ENCODE measurements around the gene PSTK. TPM values are rescaled to one million over a fixed set of nuclear protein-coding genes. Genes with fewer than 3 reads are reported as not detected.
A peak's percentile ranks its signal among the peaks of the same experiment; 100 is the strongest.

PSTK gene
- total and polyA plus RNA-seq, 9 of the 15 experiments (the other 6 are each of a cell fraction or from before 2014, with no cell fraction given): 13.2 to 49.7 (median 18.9) TPM

DNA sequence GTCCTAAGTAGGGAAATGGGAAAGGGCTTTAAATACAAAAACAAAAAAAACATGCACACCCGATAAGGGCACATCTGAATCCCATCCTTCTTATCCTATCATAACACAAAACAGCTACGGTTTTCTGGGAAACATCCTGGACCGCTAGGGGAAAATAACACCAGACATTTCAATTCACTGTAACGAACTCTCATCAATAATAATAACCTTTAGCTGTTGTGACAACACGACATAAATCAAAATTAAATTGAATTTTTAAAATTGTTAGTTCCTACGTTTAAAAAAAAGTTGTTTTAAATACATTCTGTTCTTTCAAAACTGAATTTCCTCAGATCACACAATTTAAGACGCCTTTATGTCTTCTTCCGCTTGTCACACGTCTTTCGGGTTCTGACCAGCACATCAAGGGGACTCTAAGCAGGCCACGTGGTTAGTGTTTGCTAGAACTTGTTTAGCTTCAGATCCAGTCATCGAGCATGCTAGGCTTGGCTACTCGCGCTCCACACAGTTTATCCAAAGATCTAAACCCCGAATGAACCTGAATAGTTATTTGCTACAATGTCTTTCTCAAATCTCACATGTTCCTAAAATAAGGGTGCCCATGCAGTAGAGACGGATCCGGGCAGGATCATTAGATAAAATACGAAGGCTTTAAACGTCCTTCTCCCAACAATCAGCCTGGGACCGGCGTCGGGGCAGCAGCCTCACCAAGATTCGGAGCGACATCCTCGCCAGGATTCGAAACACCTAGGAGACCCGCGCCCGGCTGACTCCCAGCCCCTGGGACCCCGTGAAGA lies 27.6 kb downstream of the PSTK start:
- FAIRE-seq (peak; percentile 79), DNase-seq (ENCODE audit: extremely low read depth in 1 of 4, low spot score in 3 of 4) (peak; percentile 10 to 71 (median 28)), ATAC-seq (peak; percentile 72)
- Histone ChIP-seq H2AFZ (ENCODE audit: low read depth, low read length) (peak overlapping the region; percentile 80), H3K79me2 (ENCODE audit: control insufficient read depth, insufficient read depth, low read length) (peaks cover 70% of the 10 kb centered on the region), H3K4me2 (ENCODE audit: insufficient read depth, low read length) (peak overlapping the region; percentile 83), H3K27me3 (ENCODE audit: control insufficient read depth in 2 of 2, insufficient read depth in 2 of 2, low read length in 2 of 2) (no peaks in the 10 kb centered on the region), H3K36me3 (ENCODE audit: control insufficient read depth, insufficient read depth, low read length) (peaks cover 13% of the 10 kb centered on the region; the same call in 2 of the 3 replicates), H3K9ac (ENCODE audit: insufficient read depth in 1 of 2, low read depth in 2 of 2, low read length in 2 of 2) (peak overlapping the region; percentile 91 to 97), H3K4me1 (replicated peaks in 1 of 2; ENCODE audit: control insufficient read depth in 2 of 2, insufficient read depth in 2 of 2, low read length in 2 of 2) (peaks cover 11 to 16% of the 10 kb centered on the region in 2 experiments; a peak in 4 of 5 replicates), H3K27ac (ENCODE audit: extremely low read depth, low read depth, low read length) (peak overlapping the region; percentile 92), H3K9me1 (ENCODE audit: control insufficient read depth, insufficient read depth, low read length) (no peaks in the 10 kb centered on the region), H4K20me1 (replicated peaks; ENCODE audit: control insufficient read depth, insufficient read depth, low read length) (no peaks in the 10 kb centered on the region), H3K9me3 (replicated peaks; ENCODE audit: control insufficient read depth, insufficient read depth, low read depth, low read length) (no peaks in the 10 kb centered on the region), H3K4me3 (peak overlapping the region; percentile 98)
- BruUV-seq (replicated peaks): TSS peak; percentile 35
- POLR2A ChIA-PET: interaction anchor here (1.0 to 1.8 kb wide), 3 partner anchors 9 to 77 kb away, joined by 4 to 9 read pairs (median 5); no protein-coding TSS in a partner anchor
- in situ Hi-C loops (cut with MboI): no loop called here
- intact Hi-C loops (cut with micrococcal nuclease): no loop called here
- CTCF ChIA-PET (ENCODE audit: low intra/inter-chr PET ratio): no interaction called here
- WGBS (ENCODE audit: insufficient coverage, low coverage, missing lambda C conversion rate): 2% methylated on average over 27 of the region's 30 CpGs
- TF ChIP-seq FOXK2 (conservative IDR thresholded peaks at IDR 0.05 in 1 of 2, IDR thresholded peaks at IDR 0.05 in 1 of 2; ENCODE audit: low read depth in 2 of 2) (peak; percentile 50 to 63; a peak in 2 of 4 replicates), DACH1 (IDR thresholded peaks at IDR 0.05; ENCODE audit: partially characterized antibody) (no peak), SREBF2 (CRISPR knock-in tag; IDR thresholded peaks at IDR 0.05) (no peak), MYC (IDR thresholded peaks at IDR 0.05; ENCODE audit: low read depth, low read length) (peak; percentile 76), MYC (CRISPR knock-in tag; IDR thresholded peaks at IDR 0.05; ENCODE audit: borderline replicate concordance, low read depth) (no peak), MXI1 (IDR thresholded peaks at IDR 0.05; ENCODE audit: low read depth, low read length) (peak; percentile 57; the same call in 1 of the 2 replicates), TEAD2 (tag; IDR thresholded peaks at IDR 0.05) (no peak), ZNF699 (CRISPR knock-in tag; IDR thresholded peaks at IDR 0.05; ENCODE audit: insufficient replicate concordance) (no peak), SIN3A (IDR thresholded peaks at IDR 0.05; ENCODE audit: borderline replicate concordance in 2 of 2, control insufficient read depth in 1 of 2, low read depth in 2 of 2, low read length in 2 of 2) (peak in 1 of 2 experiments; percentile 89; a peak in 2 of 4 replicates), ZNF316 (IDR thresholded peaks at IDR 0.05) (no peak), RAD51 (IDR thresholded peaks at IDR 0.05; ENCODE audit: borderline replicate concordance, low read depth) (peak; percentile 37; the same call in 1 of the 2 replicates)
- TF ChIP-seq, protein P1, sequence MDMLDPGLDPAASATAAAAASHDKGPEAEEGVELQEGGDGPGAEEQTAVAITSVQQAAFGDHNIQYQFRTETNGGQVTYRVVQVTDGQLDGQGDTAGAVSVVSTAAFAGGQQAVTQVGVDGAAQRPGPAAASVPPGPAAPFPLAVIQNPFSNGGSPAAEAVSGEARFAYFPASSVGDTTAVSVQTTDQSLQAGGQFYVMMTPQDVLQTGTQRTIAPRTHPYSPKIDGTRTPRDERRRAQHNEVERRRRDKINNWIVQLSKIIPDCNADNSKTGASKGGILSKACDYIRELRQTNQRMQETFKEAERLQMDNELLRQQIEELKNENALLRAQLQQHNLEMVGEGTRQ (CRISPR knock-in tag; IDR thresholded peaks at IDR 0.05): peak; percentile 57
- TF ChIP-seq, protein P2, sequence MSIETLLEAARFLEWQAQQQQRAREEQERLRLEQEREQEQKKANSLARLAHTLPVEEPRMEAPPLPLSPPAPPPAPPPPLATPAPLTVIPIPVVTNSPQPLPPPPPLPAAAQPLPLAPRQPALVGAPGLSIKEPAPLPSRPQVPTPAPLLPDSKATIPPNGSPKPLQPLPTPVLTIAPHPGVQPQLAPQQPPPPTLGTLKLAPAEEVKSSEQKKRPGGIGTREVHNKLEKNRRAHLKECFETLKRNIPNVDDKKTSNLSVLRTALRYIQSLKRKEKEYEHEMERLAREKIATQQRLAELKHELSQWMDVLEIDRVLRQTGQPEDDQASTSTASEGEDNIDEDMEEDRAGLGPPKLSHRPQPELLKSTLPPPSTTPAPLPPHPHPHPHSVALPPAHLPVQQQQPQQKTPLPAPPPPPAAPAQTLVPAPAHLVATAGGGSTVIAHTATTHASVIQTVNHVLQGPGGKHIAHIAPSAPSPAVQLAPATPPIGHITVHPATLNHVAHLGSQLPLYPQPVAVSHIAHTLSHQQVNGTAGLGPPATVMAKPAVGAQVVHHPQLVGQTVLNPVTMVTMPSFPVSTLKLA (conservative IDR thresholded peaks at IDR 0.05): peak; percentile 94
- TF ChIP-seq, protein P3, sequence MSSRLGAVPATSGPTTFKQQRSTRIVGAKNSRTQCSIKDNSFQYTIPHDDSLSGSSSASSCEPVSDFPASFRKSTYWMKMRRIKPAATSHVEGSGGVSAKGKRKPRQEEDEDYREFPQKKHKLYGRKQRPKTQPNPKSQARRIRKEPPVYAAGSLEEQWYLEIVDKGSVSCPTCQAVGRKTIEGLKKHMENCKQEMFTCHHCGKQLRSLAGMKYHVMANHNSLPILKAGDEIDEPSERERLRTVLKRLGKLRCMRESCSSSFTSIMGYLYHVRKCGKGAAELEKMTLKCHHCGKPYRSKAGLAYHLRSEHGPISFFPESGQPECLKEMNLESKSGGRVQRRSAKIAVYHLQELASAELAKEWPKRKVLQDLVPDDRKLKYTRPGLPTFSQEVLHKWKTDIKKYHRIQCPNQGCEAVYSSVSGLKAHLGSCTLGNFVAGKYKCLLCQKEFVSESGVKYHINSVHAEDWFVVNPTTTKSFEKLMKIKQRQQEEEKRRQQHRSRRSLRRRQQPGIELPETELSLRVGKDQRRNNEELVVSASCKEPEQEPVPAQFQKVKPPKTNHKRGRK (tag; IDR thresholded peaks at IDR 0.05): no peak
- TF ChIP-seq, protein P4, sequence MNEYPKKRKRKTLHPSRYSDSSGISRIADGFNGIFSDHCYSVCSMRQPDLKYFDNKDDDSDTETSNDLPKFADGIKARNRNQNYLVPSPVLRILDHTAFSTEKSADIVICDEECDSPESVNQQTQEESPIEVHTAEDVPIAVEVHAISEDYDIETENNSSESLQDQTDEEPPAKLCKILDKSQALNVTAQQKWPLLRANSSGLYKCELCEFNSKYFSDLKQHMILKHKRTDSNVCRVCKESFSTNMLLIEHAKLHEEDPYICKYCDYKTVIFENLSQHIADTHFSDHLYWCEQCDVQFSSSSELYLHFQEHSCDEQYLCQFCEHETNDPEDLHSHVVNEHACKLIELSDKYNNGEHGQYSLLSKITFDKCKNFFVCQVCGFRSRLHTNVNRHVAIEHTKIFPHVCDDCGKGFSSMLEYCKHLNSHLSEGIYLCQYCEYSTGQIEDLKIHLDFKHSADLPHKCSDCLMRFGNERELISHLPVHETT (CRISPR knock-in tag; conservative IDR thresholded peaks at IDR 0.05 in 1 of 2, IDR thresholded peaks at IDR 0.05 in 1 of 2): no peak

Measured in K562 (cell line).